Colonic mucosa (tissue), 4 donors: Measurements from ENCODE around the gene AMBRA1. TPM values are rescaled to one million over a fixed set of nuclear protein-coding genes. Genes with fewer than 3 reads are reported as not detected.
A peak's percentile ranks its signal among the peaks of the same experiment; 100 is the strongest.
"Not testable (repeated sequence)": the region's sequence is repeated elsewhere in the genome, so short reads cannot be mapped to it uniquely, and the experiment has no call there.

Experiments
- DNase-seq: peaks from one replicate; pipeline ENCODE4 v3.0.0-alpha.2; 2020
- H3K27ac ChIP-seq: fragments of 200-600 bp; one replicate; pipeline ENCODE4 v1.8.0; 2021
- H3K27me3 ChIP-seq: fragments of 200-600 bp; one replicate; pipeline ENCODE4 v1.8.0; 2021
- H3K36me3 ChIP-seq: fragments of 200-600 bp; one replicate; pipeline ENCODE4 v1.8.0; 2021
- H3K4me1 ChIP-seq: fragments of 200-600 bp; one replicate; pipeline ENCODE4 v1.8.0; 2021; ENCODE audit warnings: mild to moderate bottlenecking
- H3K4me3 ChIP-seq: fragments of 200-600 bp; one replicate; pipeline ENCODE4 v1.8.0; 2021
- H3K9ac ChIP-seq, 2 donors: one replicate each; pipeline ENCODE4 v1.7.0; 2013; ENCODE audit warnings: control low read depth in 2 of 2, low read depth in 2 of 2, low read length in 2 of 2
- H3K9me3 ChIP-seq: fragments of 200-600 bp; one replicate; pipeline ENCODE4 v1.8.0; 2021
- CTCF ChIP-seq: fragments of 200-600 bp; IDR thresholded peaks from one replicate; pipeline ENCODE4 v1.8.0; 2022; ENCODE audit warnings: antibody characterized with exemption, mild to moderate bottlenecking
- intact Hi-C: fragments of 100-400 bp; cut with DNase I; formaldehyde crosslinking; loops from one replicate; pipeline ENCODE4 v1.14.1; 2022
- total RNA-seq, 2 donors: library from RNA; stranded (reverse); fragmentation: NEBNext Ultra II Directional in 1 of 2; extraction: Animal tissue kit (Norgen Biotek cat#: 25700) in 1 of 2; gene quantifications; one replicate each; pipeline ENCODE4 v1.2.1, GENCODE V29; 2021
- donor health status: healthy.
- donor health status: DM: no; HTN: no; CAD: no.
- donor health status: DM: no; HTN: no; CAD: no.

Gene AMBRA1
- total RNA-seq, 2 donors from 2014 or later: 32.7 to 33.8 TPM

- TF ChIP-seq CTCF: no peak
- Histone ChIP-seq H3K9ac (peak overlapping the region; percentile 56 to 58), H3K27me3 (peaks cover 11% of the 10 kb centered on the region), H3K36me3 (no peaks in the 10 kb centered on the region), H3K4me1 (peaks cover 16% of the 10 kb centered on the region), H3K9me3 (no peaks in the 10 kb centered on the region), H3K4me3 (peak overlapping the region; percentile 70), H3K27ac (peak overlapping the region; percentile 17)
- intact Hi-C loops: no loop called here
- DNase-seq: no peak
These were observed 211.8 kb downstream of the AMBRA1 start for GRCh38 chr11:46381819-46382645.

- intact Hi-C loops: no loop called here
- peak within 1 kb of the TSS; percentile 78 for H3K27ac ChIP-seq
- H3K4me3 ChIP-seq: peak within 1 kb of the TSS; percentile 70
- no peaks in the 10 kb centered on the region for H3K9me3 ChIP-seq
- H3K27me3 ChIP-seq: peaks cover 8% of the 10 kb centered on the region
- H3K36me3 ChIP-seq: no peaks in the 10 kb centered on the region
- peak; percentile 52 for DNase-seq
- no peak for TF ChIP-seq CTCF
- peaks cover 16% of the 10 kb centered on the region for H3K4me1 ChIP-seq
- H3K9ac ChIP-seq: peak within 1 kb of the TSS; percentile 73 to 82
These were observed 212.6 kb downstream of the AMBRA1 start, which contains the start of gene MDK for GRCh38 chr11:46381048-46381818. TSS of gene MDK (plus strand) at chr11:46381669. CDS start at chr11:46382058, 389 bp downstream.

- intact Hi-C loops: no loop called here
- peaks cover 8% of the 10 kb centered on the region for H3K27me3 ChIP-seq
- peak overlapping the region; percentile 70 for H3K4me3 ChIP-seq
- TF ChIP-seq CTCF: no peak
- peaks cover 16% of the 10 kb centered on the region for H3K4me1 ChIP-seq
- peak overlapping the region; percentile 73 to 82 for H3K9ac ChIP-seq
- no peaks in the 10 kb centered on the region for H3K36me3 ChIP-seq
- H3K27ac ChIP-seq: peak overlapping the region; percentile 78
- H3K9me3 ChIP-seq: no peaks in the 10 kb centered on the region
- peak; percentile 93 for DNase-seq
These were observed 213.3 kb downstream of the AMBRA1 start for GRCh38 chr11:46380340-46381047.

GRCh38 chr11:46379482-46380293 is 214.1 kb downstream of the AMBRA1 start:
- Histone ChIP-seq H3K4me3 (peak overlapping the region; percentile 70), H3K4me1 (peaks cover 16% of the 10 kb centered on the region), H3K27ac (peak overlapping the region; percentile 78)
- intact Hi-C loops, H3K9ac ChIP-seq, H3K27me3 ChIP-seq, H3K36me3 ChIP-seq, H3K9me3 ChIP-seq: not testable (repeated sequence)
- peak; percentile 54 for DNase-seq

GRCh38 chr11:46378811-46379481 is 214.9 kb downstream of the AMBRA1 start:
- TF ChIP-seq CTCF: no peak
- Histone ChIP-seq H3K27ac (peak overlapping the region; percentile 78), H3K9ac (no peak overlapping the region), H3K27me3 (peaks cover 8% of the 10 kb centered on the region), H3K36me3 (no peaks in the 10 kb centered on the region), H3K4me3 (no peak overlapping the region), H3K4me1 (peaks cover 16% of the 10 kb centered on the region), H3K9me3 (no peaks in the 10 kb centered on the region)
- intact Hi-C loops: no loop called here
- DNase-seq: no peak
